ENCODE data around the gene CHMP4B. TPM values are rescaled to one million over a fixed set of nuclear protein-coding genes. Genes with fewer than 3 reads are reported as not detected.

Gene CHMP4B
- total RNA-seq, 1 experiment from 2014 or later: 72.5 TPM

DNA sequence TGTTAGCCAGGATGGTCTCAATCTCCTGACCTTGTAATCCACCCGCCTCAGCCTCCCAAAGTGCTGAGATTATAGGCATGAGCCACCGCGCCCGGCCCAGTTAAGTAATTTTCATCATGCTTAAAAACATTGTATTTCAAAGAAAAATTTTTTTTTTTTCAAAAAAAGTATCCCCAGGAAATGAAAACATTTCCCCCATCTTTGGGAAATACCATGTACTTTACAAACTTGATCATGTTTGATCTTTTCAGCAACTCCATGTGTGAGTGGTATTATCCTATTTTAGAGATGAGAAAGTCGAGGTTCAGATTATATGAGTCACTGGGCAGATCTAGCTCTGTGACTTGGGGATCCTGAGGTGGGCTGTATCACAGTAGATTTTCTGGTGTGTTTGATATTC, 11.8 kb downstream of the CHMP4B start:
- Mint-ChIP-seq H3K36me3 (no peaks in the 10 kb centered on the region), H3K4me1 (peaks cover 29% of the 10 kb centered on the region), H3K27ac (no peak overlapping the region), H3K9me3 (no peaks in the 10 kb centered on the region), H3K27me3 (ENCODE audit: low read depth) (no peaks in the 10 kb centered on the region), H3K4me3 (no peak overlapping the region)
- no peak for ATAC-seq
- DNase-seq (ENCODE audit: low spot score): no peak
- CTCF ChIA-PET: no interaction called here
- no peak for TF ChIP-seq ZNF138 (CRISPR knock-in tag; conservative IDR thresholded peaks at IDR 0.05)
- TF ChIP-seq SOX15 (CRISPR knock-in tag; IDR thresholded peaks at IDR 0.05): no peak
- TF ChIP-seq MXD4 (CRISPR knock-in tag; IDR thresholded peaks at IDR 0.05; ENCODE audit: borderline replicate concordance): no peak
- TF ChIP-seq TEAD4 (CRISPR knock-in tag; IDR thresholded peaks at IDR 0.05): no peak
- POLR2A ChIA-PET: no interaction called here

DNA sequence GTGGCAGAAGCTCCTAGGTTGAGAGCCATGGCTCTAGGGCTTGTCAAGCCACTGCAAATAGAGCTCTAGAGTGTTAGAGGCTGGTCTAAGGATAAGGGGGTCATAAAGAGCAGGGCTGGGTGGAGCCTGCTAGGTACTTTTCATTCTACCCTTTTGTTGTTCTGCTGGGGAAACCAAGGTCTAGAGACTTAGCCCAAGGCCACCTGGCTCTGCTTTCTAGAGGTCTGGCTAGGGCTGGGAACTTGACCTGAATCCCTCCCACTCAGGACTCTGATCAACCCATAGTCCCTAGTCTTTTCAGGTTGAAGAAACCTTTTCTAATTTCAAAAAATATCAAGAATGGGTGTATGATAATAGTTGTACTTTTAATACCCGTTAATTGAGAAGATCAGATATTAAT, 13.7 kb downstream of the CHMP4B start:
- no peak overlapping the region for H3K4me3 Mint-ChIP-seq
- H3K36me3 Mint-ChIP-seq: no peaks in the 10 kb centered on the region
- CTCF ChIA-PET: interaction anchor here (0.7 to 2.1 kb wide), 3 partner anchors 12 to 38 kb away, joined by 3 to 14 read pairs (median 3); no protein-coding TSS in a partner anchor
- no peak for ATAC-seq
- DNase-seq (ENCODE audit: low spot score): no peak
- POLR2A ChIA-PET: no interaction called here
- no peak overlapping the region for H3K27ac Mint-ChIP-seq
- no peaks in the 10 kb centered on the region for H3K9me3 Mint-ChIP-seq
- H3K4me1 Mint-ChIP-seq: peaks cover 32% of the 10 kb centered on the region
- H3K27me3 Mint-ChIP-seq (ENCODE audit: low read depth): no peaks in the 10 kb centered on the region
- TF ChIP-seq, protein P1, sequence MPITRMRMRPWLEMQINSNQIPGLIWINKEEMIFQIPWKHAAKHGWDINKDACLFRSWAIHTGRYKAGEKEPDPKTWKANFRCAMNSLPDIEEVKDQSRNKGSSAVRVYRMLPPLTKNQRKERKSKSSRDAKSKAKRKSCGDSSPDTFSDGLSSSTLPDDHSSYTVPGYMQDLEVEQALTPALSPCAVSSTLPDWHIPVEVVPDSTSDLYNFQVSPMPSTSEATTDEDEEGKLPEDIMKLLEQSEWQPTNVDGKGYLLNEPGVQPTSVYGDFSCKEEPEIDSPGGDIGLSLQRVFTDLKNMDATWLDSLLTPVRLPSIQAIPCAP (CRISPR knock-in tag; IDR thresholded peaks at IDR 0.05): no peak
- TF ChIP-seq, protein P2, sequence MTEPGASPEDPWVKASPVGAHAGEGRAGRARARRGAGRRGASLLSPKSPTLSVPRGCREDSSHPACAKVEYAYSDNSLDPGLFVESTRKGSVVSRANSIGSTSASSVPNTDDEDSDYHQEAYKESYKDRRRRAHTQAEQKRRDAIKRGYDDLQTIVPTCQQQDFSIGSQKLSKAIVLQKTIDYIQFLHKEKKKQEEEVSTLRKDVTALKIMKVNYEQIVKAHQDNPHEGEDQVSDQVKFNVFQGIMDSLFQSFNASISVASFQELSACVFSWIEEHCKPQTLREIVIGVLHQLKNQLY (CRISPR knock-in tag; IDR thresholded peaks at IDR 0.05): no peak
- TF ChIP-seq, protein P3, sequence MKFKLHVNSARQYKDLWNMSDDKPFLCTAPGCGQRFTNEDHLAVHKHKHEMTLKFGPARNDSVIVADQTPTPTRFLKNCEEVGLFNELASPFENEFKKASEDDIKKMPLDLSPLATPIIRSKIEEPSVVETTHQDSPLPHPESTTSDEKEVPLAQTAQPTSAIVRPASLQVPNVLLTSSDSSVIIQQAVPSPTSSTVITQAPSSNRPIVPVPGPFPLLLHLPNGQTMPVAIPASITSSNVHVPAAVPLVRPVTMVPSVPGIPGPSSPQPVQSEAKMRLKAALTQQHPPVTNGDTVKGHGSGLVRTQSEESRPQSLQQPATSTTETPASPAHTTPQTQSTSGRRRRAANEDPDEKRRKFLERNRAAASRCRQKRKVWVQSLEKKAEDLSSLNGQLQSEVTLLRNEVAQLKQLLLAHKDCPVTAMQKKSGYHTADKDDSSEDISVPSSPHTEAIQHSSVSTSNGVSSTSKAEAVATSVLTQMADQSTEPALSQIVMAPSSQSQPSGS (CRISPR knock-in tag; IDR thresholded peaks at IDR 0.05; ENCODE audit: borderline replicate concordance, low read depth): no peak
- no peak for TF ChIP-seq TCF7 (CRISPR knock-in tag; IDR thresholded peaks at IDR 0.05; ENCODE audit: low read depth)
- no peak for TF ChIP-seq RELA (CRISPR knock-in tag; IDR thresholded peaks at IDR 0.05; ENCODE audit: borderline replicate concordance)
- TF ChIP-seq NR1H2 (CRISPR knock-in tag; IDR thresholded peaks at IDR 0.05): no peak
- TF ChIP-seq, protein P4, sequence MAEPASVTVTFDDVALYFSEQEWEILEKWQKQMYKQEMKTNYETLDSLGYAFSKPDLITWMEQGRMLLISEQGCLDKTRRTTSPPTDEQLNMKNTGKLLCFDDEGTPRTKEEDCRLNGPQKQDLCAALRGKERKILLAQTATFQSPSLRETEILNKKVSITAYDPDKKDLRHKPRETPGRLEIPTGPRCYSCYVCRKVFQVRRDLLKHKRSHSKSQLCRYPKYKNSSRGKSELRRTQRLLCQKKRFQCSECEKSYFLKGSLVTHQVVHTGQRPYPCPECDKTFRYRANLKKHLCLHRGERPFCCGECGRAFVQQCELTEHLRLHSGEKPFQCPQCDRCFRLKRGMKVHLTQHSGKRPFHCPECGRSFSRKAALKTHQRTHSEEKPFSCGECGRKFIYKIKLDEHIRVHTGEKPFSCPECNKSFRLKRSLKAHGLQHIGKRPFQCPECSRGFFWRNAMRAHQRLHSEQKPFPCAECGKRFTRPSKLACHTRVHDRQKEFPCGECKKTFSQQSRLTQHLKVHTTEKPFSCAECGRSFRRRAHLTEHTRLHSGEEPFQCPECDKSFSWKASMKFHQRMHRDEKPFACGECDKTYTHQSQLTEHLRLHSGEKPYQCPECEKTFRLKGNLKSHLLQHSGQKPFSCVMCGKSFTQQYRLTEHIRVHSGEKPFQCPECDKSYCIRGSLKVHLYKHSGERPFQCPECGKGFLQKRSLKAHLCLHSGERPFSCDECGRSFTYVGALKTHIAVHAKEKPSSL (CRISPR knock-in tag; conservative IDR thresholded peaks at IDR 0.05): no peak
- TF ChIP-seq SP1 (CRISPR knock-in tag; conservative IDR thresholded peaks at IDR 0.05): no peak
- no peak for TF ChIP-seq TEAD1 (CRISPR knock-in tag; IDR thresholded peaks at IDR 0.05)
- TF ChIP-seq, protein P5, sequence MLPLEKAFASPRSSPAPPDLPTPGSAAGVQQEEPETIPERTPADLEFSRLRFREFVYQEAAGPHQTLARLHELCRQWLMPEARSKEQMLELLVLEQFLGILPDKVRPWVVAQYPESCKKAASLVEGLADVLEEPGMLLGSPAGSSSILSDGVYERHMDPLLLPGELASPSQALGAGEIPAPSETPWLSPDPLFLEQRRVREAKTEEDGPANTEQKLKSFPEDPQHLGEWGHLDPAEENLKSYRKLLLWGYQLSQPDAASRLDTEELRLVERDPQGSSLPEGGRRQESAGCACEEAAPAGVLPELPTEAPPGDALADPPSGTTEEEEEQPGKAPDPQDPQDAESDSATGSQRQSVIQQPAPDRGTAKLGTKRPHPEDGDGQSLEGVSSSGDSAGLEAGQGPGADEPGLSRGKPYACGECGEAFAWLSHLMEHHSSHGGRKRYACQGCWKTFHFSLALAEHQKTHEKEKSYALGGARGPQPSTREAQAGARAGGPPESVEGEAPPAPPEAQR (CRISPR knock-in tag; IDR thresholded peaks at IDR 0.05): no peak

DNA sequence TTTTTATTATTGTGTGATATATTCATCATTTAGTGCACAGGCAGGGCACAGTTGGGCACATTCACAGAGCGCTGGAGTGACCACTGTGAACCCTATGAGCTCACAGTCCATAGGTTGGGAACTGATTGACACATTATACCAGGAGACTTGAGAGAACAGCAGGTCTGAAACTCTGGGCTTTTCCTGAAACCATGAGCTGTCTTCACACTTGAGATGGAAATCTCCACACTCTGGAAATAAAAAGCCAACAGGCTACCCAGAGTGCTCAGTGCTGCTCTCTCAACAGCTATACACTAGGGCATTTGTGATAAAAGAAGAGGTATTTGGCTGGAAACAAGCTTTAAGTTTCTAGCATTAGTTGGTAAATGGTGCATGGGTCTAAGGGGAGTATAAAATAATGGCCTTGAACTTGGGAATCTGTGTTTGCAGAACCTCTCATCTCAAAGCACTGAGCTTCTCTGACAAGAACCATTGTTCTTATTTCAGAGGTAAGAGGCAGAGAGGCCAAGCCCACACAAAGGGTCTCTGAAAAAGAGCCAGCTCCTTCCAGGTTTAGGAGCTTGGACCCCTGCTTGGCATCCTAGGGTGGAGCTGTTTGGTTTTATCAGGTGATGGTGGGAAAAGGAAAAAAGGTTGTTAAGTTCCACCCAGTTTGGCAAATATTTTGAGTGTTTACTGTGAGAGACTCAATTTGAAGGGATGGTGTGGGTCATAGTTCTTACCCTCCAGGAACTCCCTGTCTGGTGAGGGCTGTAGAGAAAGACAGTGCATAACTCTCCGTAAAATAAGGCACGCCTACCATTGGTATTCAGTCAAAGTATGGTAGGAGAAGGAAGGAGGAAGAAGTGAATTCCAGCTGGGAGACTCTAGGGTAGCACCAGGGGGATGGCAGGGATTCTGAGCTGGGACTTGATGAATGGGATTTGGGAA, 14.5 kb downstream of the CHMP4B start:
- ATAC-seq (no peak), DNase-seq (ENCODE audit: low spot score) (no peak)
- TF ChIP-seq, protein P6, sequence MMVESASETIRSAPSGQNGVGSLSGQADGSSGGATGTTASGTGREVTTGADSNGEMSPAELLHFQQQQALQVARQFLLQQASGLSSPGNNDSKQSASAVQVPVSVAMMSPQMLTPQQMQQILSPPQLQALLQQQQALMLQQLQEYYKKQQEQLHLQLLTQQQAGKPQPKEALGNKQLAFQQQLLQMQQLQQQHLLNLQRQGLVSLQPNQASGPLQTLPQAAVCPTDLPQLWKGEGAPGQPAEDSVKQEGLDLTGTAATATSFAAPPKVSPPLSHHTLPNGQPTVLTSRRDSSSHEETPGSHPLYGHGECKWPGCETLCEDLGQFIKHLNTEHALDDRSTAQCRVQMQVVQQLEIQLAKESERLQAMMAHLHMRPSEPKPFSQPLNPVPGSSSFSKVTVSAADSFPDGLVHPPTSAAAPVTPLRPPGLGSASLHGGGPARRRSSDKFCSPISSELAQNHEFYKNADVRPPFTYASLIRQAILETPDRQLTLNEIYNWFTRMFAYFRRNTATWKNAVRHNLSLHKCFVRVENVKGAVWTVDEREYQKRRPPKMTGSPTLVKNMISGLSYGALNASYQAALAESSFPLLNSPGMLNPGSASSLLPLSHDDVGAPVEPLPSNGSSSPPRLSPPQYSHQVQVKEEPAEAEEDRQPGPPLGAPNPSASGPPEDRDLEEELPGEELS (CRISPR knock-in tag; IDR thresholded peaks at IDR 0.05): no peak
- no peak for TF ChIP-seq NR1H2 (CRISPR knock-in tag; IDR thresholded peaks at IDR 0.05)
- TF ChIP-seq, protein P7, sequence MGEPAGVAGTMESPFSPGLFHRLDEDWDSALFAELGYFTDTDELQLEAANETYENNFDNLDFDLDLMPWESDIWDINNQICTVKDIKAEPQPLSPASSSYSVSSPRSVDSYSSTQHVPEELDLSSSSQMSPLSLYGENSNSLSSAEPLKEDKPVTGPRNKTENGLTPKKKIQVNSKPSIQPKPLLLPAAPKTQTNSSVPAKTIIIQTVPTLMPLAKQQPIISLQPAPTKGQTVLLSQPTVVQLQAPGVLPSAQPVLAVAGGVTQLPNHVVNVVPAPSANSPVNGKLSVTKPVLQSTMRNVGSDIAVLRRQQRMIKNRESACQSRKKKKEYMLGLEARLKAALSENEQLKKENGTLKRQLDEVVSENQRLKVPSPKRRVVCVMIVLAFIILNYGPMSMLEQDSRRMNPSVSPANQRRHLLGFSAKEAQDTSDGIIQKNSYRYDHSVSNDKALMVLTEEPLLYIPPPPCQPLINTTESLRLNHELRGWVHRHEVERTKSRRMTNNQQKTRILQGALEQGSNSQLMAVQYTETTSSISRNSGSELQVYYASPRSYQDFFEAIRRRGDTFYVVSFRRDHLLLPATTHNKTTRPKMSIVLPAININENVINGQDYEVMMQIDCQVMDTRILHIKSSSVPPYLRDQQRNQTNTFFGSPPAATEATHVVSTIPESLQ (CRISPR knock-in tag; IDR thresholded peaks at IDR 0.05): no peak
- TF ChIP-seq, protein P8, sequence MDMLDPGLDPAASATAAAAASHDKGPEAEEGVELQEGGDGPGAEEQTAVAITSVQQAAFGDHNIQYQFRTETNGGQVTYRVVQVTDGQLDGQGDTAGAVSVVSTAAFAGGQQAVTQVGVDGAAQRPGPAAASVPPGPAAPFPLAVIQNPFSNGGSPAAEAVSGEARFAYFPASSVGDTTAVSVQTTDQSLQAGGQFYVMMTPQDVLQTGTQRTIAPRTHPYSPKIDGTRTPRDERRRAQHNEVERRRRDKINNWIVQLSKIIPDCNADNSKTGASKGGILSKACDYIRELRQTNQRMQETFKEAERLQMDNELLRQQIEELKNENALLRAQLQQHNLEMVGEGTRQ (CRISPR knock-in tag; IDR thresholded peaks at IDR 0.05): no peak
- TF ChIP-seq CREB1 (CRISPR knock-in tag; IDR thresholded peaks at IDR 0.05): no peak
- no peaks in the 10 kb centered on the region for H3K27me3 Mint-ChIP-seq (ENCODE audit: low read depth)
- peaks cover 36% of the 10 kb centered on the region for H3K4me1 Mint-ChIP-seq
- no peaks in the 10 kb centered on the region for H3K36me3 Mint-ChIP-seq
- ChIA-PET CTCF (interaction anchor here (0.6 to 2.1 kb wide), 6 partner anchors 12 to 242 kb away, joined by 3 to 14 read pairs (median 3); no protein-coding TSS in a partner anchor), POLR2A (interaction anchor here (0.9 kb wide), 1 partner anchor 14 kb away, joined by 5 read pairs; no protein-coding TSS in a partner anchor)
- H3K27ac Mint-ChIP-seq: peak overlapping the region; percentile 36
- no peak overlapping the region for H3K4me3 Mint-ChIP-seq
- H3K9me3 Mint-ChIP-seq: no peaks in the 10 kb centered on the region
